Measurements from ENCODE around the gene PTRH1.

PTRH1 gene

GRCh38 chr9:127741831-127742434 is 26.5 kb upstream of the PTRH1 start:
- DNase-seq, result no peak

- DNase-seq, result no peak
Observed at GRCh38 chr9:127739614-127740330, 24.3 kb upstream of the PTRH1 start.

- no peak for DNase-seq
Observed at GRCh38 chr9:127738666-127739065, 23.2 kb upstream of the PTRH1 start.

- DNase-seq, result no peak
Observed at GRCh38 chr9:127735530-127736185, 20.2 kb upstream of the PTRH1 start.

- DNase-seq, result peak; percentile 96
Observed at GRCh38 chr9:127734747-127735529, 19.5 kb upstream of the PTRH1 start, which contains the start of gene TOR2A. Gene TOR2A (minus strand): TSS chr9:127735294. CDS start chr9:127735270, 24 bp downstream.

GRCh38 chr9:127734247-127734746 is 18.8 kb upstream of the PTRH1 start:
- DNase-seq, result no peak

- DNase-seq, result no peak
Observed at GRCh38 chr9:127733614-127734013, 18.2 kb upstream of the PTRH1 start.

- no peak for DNase-seq
Observed at GRCh38 chr9:127732444-127732843, 17.0 kb upstream of the PTRH1 start.

GRCh38 chr9:127731938-127732337 is 16.5 kb upstream of the PTRH1 start:
- DNase-seq, result no peak

- no peak for DNase-seq
Observed at GRCh38 chr9:127730799-127731410, 15.4 kb upstream of the PTRH1 start.

GRCh38 chr9:127730262-127730661 is 14.8 kb upstream of the PTRH1 start:
- no peak for DNase-seq

GRCh38 chr9:127729522-127730256 is 14.2 kb upstream of the PTRH1 start:
- DNase-seq, result no peak

- no peak for DNase-seq
Observed at GRCh38 chr9:127728808-127729207, 13.3 kb upstream of the PTRH1 start.

GRCh38 chr9:127726871-127727270 is 11.4 kb upstream of the PTRH1 start:
- no peak for DNase-seq

- no peak for DNase-seq
Observed at GRCh38 chr9:127724012-127724411, 8.5 kb upstream of the PTRH1 start.

- no peak for DNase-seq
Observed at GRCh38 chr9:127723444-127723843, 8.0 kb upstream of the PTRH1 start.

- no peak for DNase-seq
Observed at GRCh38 chr9:127723013-127723412, 7.5 kb upstream of the PTRH1 start.

- DNase-seq, result no peak
Observed at GRCh38 chr9:127722055-127722745, 6.7 kb upstream of the PTRH1 start.

GRCh38 chr9:127721391-127721821 is 5.9 kb upstream of the PTRH1 start:
- no peak for DNase-seq

- no peak for DNase-seq
Observed at GRCh38 chr9:127720865-127721227, 5.4 kb upstream of the PTRH1 start.
